Ramos (cell line): ENCODE results near the gene CDH6.

Source experiments
- in situ Hi-C: fragments of 300-500 bp; cut with MboI; formaldehyde crosslinking; loops from one replicate; pipeline ENCODE4 v1.14.3; 2022; ENCODE audit warnings: low sequenced_read_pairs; ENCODE audit not compliant: unreplicated experiment

Gene CDH6

GRCh38 chr5:31238497-31238896 lies 45.0 kb downstream of the CDH6 start:
- in situ Hi-C loops = no loop called here

GRCh38 chr5:31244921-31245320 lies 51.4 kb downstream of the CDH6 start:
- in situ Hi-C loops = no loop called here

GRCh38 chr5:31247381-31247780 lies 53.9 kb downstream of the CDH6 start:
- in situ Hi-C loops = no loop called here

- in situ Hi-C loops = no loop called here
Observed at GRCh38 chr5:31250201-31250600, 56.7 kb downstream of the CDH6 start.

- in situ Hi-C loops = no loop called here
Observed at GRCh38 chr5:31251032-31251431, 57.5 kb downstream of the CDH6 start.

- in situ Hi-C loops = no loop called here
Observed at GRCh38 chr5:31255041-31255440, 61.6 kb downstream of the CDH6 start.

- in situ Hi-C loops = no loop called here
Observed at GRCh38 chr5:31268256-31268655, 74.8 kb downstream of the CDH6 start.

GRCh38 chr5:31268686-31269085 lies 75.2 kb downstream of the CDH6 start:
- in situ Hi-C loops = no loop called here

GRCh38 chr5:31269259-31269658 lies 75.8 kb downstream of the CDH6 start:
- in situ Hi-C loops = no loop called here

- in situ Hi-C loops = no loop called here
Observed at GRCh38 chr5:31270396-31270795, 76.9 kb downstream of the CDH6 start.

- in situ Hi-C loops = no loop called here
Observed at GRCh38 chr5:31271567-31271966, 78.1 kb downstream of the CDH6 start.

- in situ Hi-C loops = no loop called here
Observed at GRCh38 chr5:31273161-31273560, 79.7 kb downstream of the CDH6 start.

GRCh38 chr5:31273631-31274378 lies 80.3 kb downstream of the CDH6 start:
- in situ Hi-C loops = no loop called here

- in situ Hi-C loops = no loop called here
Observed at GRCh38 chr5:31280210-31280609, 86.7 kb downstream of the CDH6 start.

GRCh38 chr5:31283326-31283725 lies 89.8 kb downstream of the CDH6 start:
- in situ Hi-C loops = no loop called here

GRCh38 chr5:31285025-31285424 lies 91.5 kb downstream of the CDH6 start:
- in situ Hi-C loops = no loop called here

GRCh38 chr5:31287985-31288384 lies 94.5 kb downstream of the CDH6 start:
- in situ Hi-C loops = no loop called here

- in situ Hi-C loops = no loop called here
Observed at GRCh38 chr5:31289429-31289828, 95.9 kb downstream of the CDH6 start.

- in situ Hi-C loops = no loop called here
Observed at GRCh38 chr5:31291323-31291854, 97.9 kb downstream of the CDH6 start.

GRCh38 chr5:31300501-31300900 lies 107.0 kb downstream of the CDH6 start:
- in situ Hi-C loops = no loop called here

GRCh38 chr5:31301833-31302232 lies 108.3 kb downstream of the CDH6 start:
- in situ Hi-C loops = no loop called here

GRCh38 chr5:31303688-31304087 lies 110.2 kb downstream of the CDH6 start:
- in situ Hi-C loops = no loop called here
